GM12891 (cell line): ENCODE results near the gene ZFX.

Source experiments
- PAX5 ChIP-seq: IDR thresholded peaks from 2 replicates; pipeline ENCODE4 v1.6.1; 2011; ENCODE audit warnings: low read length, moderate library complexity, mild to moderate bottlenecking; ENCODE audit not compliant: insufficient read depth, severe bottlenecking
- POLR2A ChIP-seq: IDR thresholded peaks from 2 replicates; pipeline ENCODE4 v1.6.1; 2011; ENCODE audit warnings: low read depth, low read length, control low read depth
- POLR2AphosphoS5 ChIP-seq: IDR thresholded peaks from 2 replicates; pipeline ENCODE4 v1.6.1; 2011; ENCODE audit warnings: low read depth, low read length, control low read depth
- POU2F2 ChIP-seq: IDR thresholded peaks from 2 replicates; pipeline ENCODE4 v1.6.1; 2011; ENCODE audit warnings: low read depth, mild to moderate bottlenecking, control low read depth, low read length, moderate library complexity
- SPI1 ChIP-seq: IDR thresholded peaks from 2 replicates; pipeline ENCODE4 v1.6.1; 2011; ENCODE audit warnings: low read depth, low read length, control low read depth
- TAF1 ChIP-seq: IDR thresholded peaks from 2 replicates; pipeline ENCODE4 v1.6.1; 2011; ENCODE audit warnings: low read depth, low read length, control low read depth

- no peak for TF ChIP-seq POLR2AphosphoS5
- TF ChIP-seq POLR2A, result no peak
- no peak for TF ChIP-seq TAF1
- TF ChIP-seq PAX5, result no peak
- TF ChIP-seq SPI1, result no peak
- TF ChIP-seq POU2F2, result no peak
These were observed 28.9 kb downstream of the ZFX start for GRCh38 chrX:24178441-24178840.
